GM19351 (cell line): ENCODE data around the gene RCSD1.
"Not testable (repeated sequence)": the region's sequence is repeated elsewhere in the genome, so short reads cannot be mapped to it uniquely, and the experiment has no call there.

ENCODE experiments used
- ATAC-seq: cut with Tn5 transposase; IDR thresholded peaks from one replicate; pipeline ENCODE4 v1.9.1; 2021; ENCODE audit warnings: mild to moderate bottlenecking, moderate library complexity; ENCODE audit not compliant: unreplicated experiment

The RCSD1 gene

GRCh38 chr1:167710836-167711235 lies 80.8 kb downstream of the RCSD1 start:
- no peak for ATAC-seq

- ATAC-seq: no peak
Measured at GRCh38 chr1:167711797-167712196, 81.8 kb downstream of the RCSD1 start.

- no peak for ATAC-seq
Measured at GRCh38 chr1:167713330-167714081, 83.5 kb downstream of the RCSD1 start.

- ATAC-seq: peak; percentile 48
Measured at GRCh38 chr1:167714098-167714438, 84.0 kb downstream of the RCSD1 start.

- peak; percentile 48 for ATAC-seq
Measured at GRCh38 chr1:167714439-167715156, 84.6 kb downstream of the RCSD1 start.

GRCh38 chr1:167715157-167715999 lies 85.3 kb downstream of the RCSD1 start:
- ATAC-seq: peak; percentile 37

- ATAC-seq: no peak
Measured at GRCh38 chr1:167716000-167716271, 85.9 kb downstream of the RCSD1 start.

GRCh38 chr1:167717351-167717750 lies 87.3 kb downstream of the RCSD1 start:
- no peak for ATAC-seq

- ATAC-seq: no peak
Measured at GRCh38 chr1:167718914-167719691, 89.1 kb downstream of the RCSD1 start.

GRCh38 chr1:167719715-167720421 lies 89.8 kb downstream of the RCSD1 start:
- not testable (repeated sequence) for ATAC-seq

GRCh38 chr1:167720965-167721616 lies 91.1 kb downstream of the RCSD1 start:
- ATAC-seq: no peak

- ATAC-seq: peak; percentile 92
Measured at GRCh38 chr1:167721617-167722151, 91.7 kb downstream of the RCSD1 start, which contains the start of gene MPZL1. TSS of gene MPZL1 (plus strand) at chr1:167721982. CDS start at chr1:167722152, 170 bp downstream.

GRCh38 chr1:167722152-167722869 lies 92.3 kb downstream of the RCSD1 start:
- peak; percentile 35 for ATAC-seq

GRCh38 chr1:167722870-167723251 lies 92.8 kb downstream of the RCSD1 start:
- ATAC-seq: no peak

- ATAC-seq: no peak
Measured at GRCh38 chr1:167723707-167724323, 93.8 kb downstream of the RCSD1 start.

- ATAC-seq: no peak
Measured at GRCh38 chr1:167726008-167726407, 96.0 kb downstream of the RCSD1 start.

GRCh38 chr1:167728818-167729410 lies 98.9 kb downstream of the RCSD1 start:
- no peak for ATAC-seq

GRCh38 chr1:167734227-167734626 lies 104.2 kb downstream of the RCSD1 start:
- ATAC-seq: no peak
